Neuronal stem cell (in vitro differentiated cells): Measurements from ENCODE around the gene TMEM63C.

ENCODE experiments used
- DNase-seq: peaks from one replicate; pipeline ENCODE4 v3.0.0-alpha.2; 2013; ENCODE audit warnings: low spot score
- H2AFZ ChIP-seq: one replicate; pipeline ENCODE4 v1.6.1; 2013; ENCODE audit warnings: mild to moderate bottlenecking, low read length, inconsistent platforms
- H2AK5ac ChIP-seq: 2 replicates; pipeline ENCODE4 v1.6.1; 2013; ENCODE audit warnings: low read depth, mild to moderate bottlenecking, inconsistent platforms, low read length, moderate library complexity, mixed read lengths
- H2BK120ac ChIP-seq: 2 replicates; pipeline ENCODE4 v1.6.1; 2013; ENCODE audit warnings: low read depth, mild to moderate bottlenecking, inconsistent platforms, low read length, moderate library complexity, mixed read lengths
- H2BK12ac ChIP-seq: one replicate; pipeline ENCODE4 v1.6.1; 2013; ENCODE audit warnings: low read length, inconsistent platforms
- H2BK15ac ChIP-seq: 2 replicates; pipeline ENCODE4 v1.6.1; 2013; ENCODE audit warnings: mild to moderate bottlenecking, low read length, inconsistent platforms, mixed read lengths
- H2BK5ac ChIP-seq: one replicate; pipeline ENCODE4 v1.6.1; 2013; ENCODE audit warnings: inconsistent platforms, mild to moderate bottlenecking, low read length, moderate library complexity
- H3K14ac ChIP-seq: one replicate; pipeline ENCODE4 v1.6.1; 2013; ENCODE audit warnings: low read length, inconsistent platforms
- H3K18ac ChIP-seq: 2 replicates; pipeline ENCODE4 v1.6.1; 2013; ENCODE audit warnings: low read length, inconsistent platforms
- H3K23ac ChIP-seq: 2 replicates; pipeline ENCODE4 v1.6.1; 2013; ENCODE audit warnings: low read depth, mild to moderate bottlenecking, mixed read lengths, low read length, inconsistent platforms; ENCODE audit not compliant: poor library complexity
- H3K27ac ChIP-seq: replicated peaks from 3 replicates; pipeline ENCODE4 v1.5.1; 2013; ENCODE audit warnings: low read length, inconsistent platforms
- H3K27me3 ChIP-seq, 3 experiments: 2 replicates each; pipeline ENCODE4 v1.6.1; 2013; ENCODE audit warnings: low read length in 3 of 3, mild to moderate bottlenecking in 2 of 3, inconsistent platforms in 1 of 3, low read depth in 1 of 3, mixed read lengths in 1 of 3, moderate library complexity in 1 of 3; ENCODE audit not compliant: control insufficient read depth in 3 of 3, insufficient read depth in 3 of 3
- H3K36me3 ChIP-seq, 2 donors: replicated peaks in 1 of 2; 2 replicates each; pipeline ENCODE4 v1.6.1; 2013; ENCODE audit warnings: low read length in 2 of 2; ENCODE audit not compliant: control insufficient read depth in 2 of 2, insufficient read depth in 2 of 2
- H3K4ac ChIP-seq: 2 replicates; pipeline ENCODE4 v1.6.1; 2013; ENCODE audit warnings: inconsistent platforms, mild to moderate bottlenecking, low read length, moderate library complexity
- H3K4me1 ChIP-seq, 2 donors: 1 replicate in 1 of 2; 2 replicates in 1 of 2; pipeline ENCODE4 v1.6.1; 2013; ENCODE audit warnings: low read length in 2 of 2, low read depth in 1 of 2; ENCODE audit not compliant: control insufficient read depth in 2 of 2, insufficient read depth in 1 of 2
- H3K4me2 ChIP-seq: one replicate; pipeline ENCODE4 v1.6.1; 2013; ENCODE audit warnings: mild to moderate bottlenecking, low read length, inconsistent platforms; ENCODE audit not compliant: insufficient read depth, poor library complexity, severe bottlenecking
- H3K4me3 ChIP-seq, 2 donors: 2 replicates each; pipeline ENCODE4 v1.5.1; 2013; ENCODE audit warnings: low read length in 2 of 2, mild to moderate bottlenecking in 2 of 2, inconsistent platforms in 1 of 2, moderate library complexity in 1 of 2
- H3K79me1 ChIP-seq: one replicate; pipeline ENCODE4 v1.6.1; 2013; ENCODE audit warnings: low read depth, mild to moderate bottlenecking, inconsistent platforms, low read length, moderate library complexity
- H3K9ac ChIP-seq: one replicate; pipeline ENCODE4 v1.6.1; 2013; ENCODE audit warnings: mild to moderate bottlenecking, low read depth, low read length, inconsistent platforms; ENCODE audit not compliant: poor library complexity
- H3K9me3 ChIP-seq, 2 donors: replicated peaks in 1 of 2; 2 replicates each; pipeline versions ENCODE3 to v1.6.1; 2013; ENCODE audit warnings: low read length in 2 of 2, mild to moderate bottlenecking in 2 of 2, inconsistent platforms in 1 of 2, low read depth in 1 of 2, mixed read lengths in 1 of 2, moderate library complexity in 1 of 2; ENCODE audit not compliant: control insufficient read depth in 2 of 2, insufficient read depth in 1 of 2
- H4K8ac ChIP-seq: one replicate; pipeline ENCODE4 v1.6.1; 2013; ENCODE audit warnings: low read depth, mild to moderate bottlenecking, inconsistent platforms, low read length, moderate library complexity
- H4K91ac ChIP-seq: one replicate; pipeline ENCODE4 v1.6.1; 2013; ENCODE audit warnings: low read length, low read depth, mild to moderate bottlenecking, inconsistent platforms; ENCODE audit not compliant: poor library complexity
- WGBS, 2 donors: extraction: QIAGEN DNeasy Blood & Tissue Kit; methylation state at CpG; one replicate each; pipeline ENCODE4 v1.1.7; 2013; ENCODE audit warnings: missing lambda C conversion rate in 2 of 2, mixed read lengths in 1 of 2; ENCODE audit not compliant: insufficient read length in 2 of 2, insufficient replicate concordance in 1 of 2; ENCODE audit errors: extremely low coverage in 2 of 2; 5-methylcytosine and 5-hydroxymethylcytosine counted together

Gene TMEM63C

DNA sequence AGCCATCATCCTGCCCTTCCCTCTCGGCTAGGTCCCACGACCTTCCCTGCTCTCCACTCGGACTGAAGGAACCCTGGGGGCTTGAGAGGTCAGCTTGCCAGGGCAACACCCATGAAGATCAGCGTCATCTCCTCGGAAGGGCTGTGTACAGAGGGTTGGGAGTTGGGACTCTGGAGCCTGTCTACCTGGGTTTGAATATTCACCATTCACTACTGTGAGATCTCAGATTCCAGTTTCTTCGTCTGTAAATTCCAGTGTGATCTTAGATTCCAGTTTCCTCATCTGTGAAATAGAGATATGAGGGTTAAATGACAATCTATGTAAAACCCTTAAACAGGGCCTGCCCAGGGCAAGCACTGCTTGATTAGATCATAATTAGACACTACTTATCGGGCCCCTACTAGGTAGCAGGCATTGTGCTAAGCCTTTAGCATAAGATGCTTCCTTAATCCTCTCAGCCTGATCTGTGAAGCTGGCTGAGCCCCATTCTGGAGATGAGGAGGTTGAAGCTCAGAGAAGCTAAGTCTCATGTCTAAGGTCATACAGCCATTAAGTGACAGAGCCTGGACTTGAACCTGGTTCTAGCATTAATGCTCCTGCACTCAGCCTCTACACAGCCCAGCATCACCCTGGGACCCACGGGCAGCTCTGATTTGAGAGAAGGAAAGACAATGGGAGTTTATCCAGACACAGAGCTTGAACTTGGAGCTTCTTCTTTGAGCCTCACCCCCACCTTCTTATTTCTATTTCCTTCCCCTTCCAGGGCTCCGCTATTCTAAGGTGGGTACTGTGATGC is 39.4 kb upstream of the TMEM63C start:
- Histone ChIP-seq H3K9ac (peak overlapping the region; percentile 82), H2BK5ac (no peak overlapping the region), H3K4me2 (peak overlapping the region; percentile 92), H3K4me3 (peak overlapping the region; percentile 55 to 81), H3K4me1 (peaks cover 10 to 19% of the 10 kb centered on the region in 2 donors), H3K27me3 (peaks cover 8 to 54% (median 42%) of the 10 kb centered on the region in 3 experiments), H4K8ac (no peak overlapping the region), H3K36me3 (no peaks in the 10 kb centered on the region), H3K9me3 (no peaks in the 10 kb centered on the region), H3K18ac (peak overlapping the region; percentile 68), H2AK5ac (no peak overlapping the region), H3K4ac (no peak overlapping the region), H3K79me1 (no peaks in the 10 kb centered on the region), H2BK120ac (no peak overlapping the region), H2BK12ac (no peak overlapping the region), H2AFZ (peak overlapping the region; percentile 97), H3K23ac (peak overlapping the region; percentile 35), H4K91ac (no peak overlapping the region), H3K27ac (no peak overlapping the region), H2BK15ac (no peak overlapping the region), H3K14ac (no peak overlapping the region)
- DNase-seq: no peak
- no CpG with 5 or more reads among the region's 9 CpGs for WGBS, 2 donors

DNA sequence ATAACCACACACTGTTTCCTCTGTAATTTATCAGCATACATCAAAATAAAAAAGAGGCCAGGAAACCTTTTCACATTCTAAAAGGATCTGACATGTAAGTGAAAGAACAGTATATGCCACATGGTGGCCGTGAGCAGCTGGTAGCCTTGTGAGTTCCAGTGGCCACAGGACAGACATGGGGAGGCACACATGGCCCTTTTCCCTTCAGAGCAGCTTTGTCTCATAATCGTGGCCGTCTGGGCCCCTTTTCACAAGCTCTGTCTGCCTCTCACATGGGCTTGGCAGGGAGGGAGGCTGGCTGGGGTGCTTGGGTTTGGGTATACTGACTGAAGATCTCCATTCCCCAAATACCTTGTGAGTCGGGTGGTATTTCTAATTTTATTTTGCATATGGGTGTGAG is 38.5 kb upstream of the TMEM63C start:
- H3K4ac ChIP-seq: no peak overlapping the region
- no peak overlapping the region for H2BK5ac ChIP-seq
- no peak overlapping the region for H4K8ac ChIP-seq
- no peaks in the 10 kb centered on the region for H3K79me1 ChIP-seq
- no peak overlapping the region for H3K14ac ChIP-seq
- H3K9ac ChIP-seq: no peak overlapping the region
- no peak overlapping the region for H2AFZ ChIP-seq
- no peaks in the 10 kb centered on the region for H3K9me3 ChIP-seq
- H3K23ac ChIP-seq: no peak overlapping the region
- no peak overlapping the region for H2AK5ac ChIP-seq
- DNase-seq: no peak
- no peak overlapping the region for H3K18ac ChIP-seq
- peaks cover 10 to 19% of the 10 kb centered on the region in 2 donors for H3K4me1 ChIP-seq
- no peak overlapping the region for H3K4me2 ChIP-seq
- no peak overlapping the region for H2BK120ac ChIP-seq
- WGBS, 2 donors: no CpG with 5 or more reads among the region's 4 CpGs
- H2BK15ac ChIP-seq: no peak overlapping the region
- no peak overlapping the region for H4K91ac ChIP-seq
- H3K27me3 ChIP-seq: peaks cover 8 to 52% (median 42%) of the 10 kb centered on the region in 3 experiments
- H3K4me3 ChIP-seq: no peak overlapping the region
- H3K36me3 ChIP-seq: no peaks in the 10 kb centered on the region
- no peak overlapping the region for H2BK12ac ChIP-seq
- no peak overlapping the region for H3K27ac ChIP-seq

DNA sequence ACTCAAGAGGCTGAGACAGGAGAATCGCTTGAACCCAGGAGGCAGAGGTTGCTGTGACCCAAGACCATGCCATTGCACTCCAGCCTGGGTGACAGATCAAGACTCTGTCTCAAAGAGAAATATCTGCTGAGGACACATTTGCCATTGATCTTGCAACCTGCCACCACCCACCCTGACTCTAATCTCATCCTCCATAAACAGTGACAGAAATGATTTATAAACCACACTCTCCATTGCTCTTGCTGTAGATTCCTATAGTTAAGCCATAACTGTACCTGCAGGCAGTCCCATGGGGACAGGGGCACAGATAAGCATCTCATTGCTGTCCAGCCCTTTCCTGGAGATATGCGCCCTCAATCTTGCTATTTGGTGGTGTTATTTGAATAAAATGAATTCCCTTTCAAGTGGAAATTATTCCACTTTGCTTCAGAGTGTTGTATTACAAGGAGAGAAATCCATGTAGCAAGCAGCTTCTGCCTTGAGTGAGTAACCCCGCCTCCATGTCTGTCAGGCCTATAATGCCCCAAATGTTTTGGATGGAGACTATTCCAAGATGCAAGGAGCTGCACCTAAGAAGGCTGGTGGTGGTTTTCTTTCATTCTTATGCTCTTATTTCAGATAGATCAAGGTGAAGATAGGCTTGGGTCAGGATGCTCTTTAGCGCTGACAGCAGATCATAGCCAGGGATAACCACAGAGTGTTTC is 37.0 kb upstream of the TMEM63C start:
- no peak overlapping the region for H2BK15ac ChIP-seq
- H3K27ac ChIP-seq: no peak overlapping the region
- no peak for DNase-seq
- no peak overlapping the region for H3K18ac ChIP-seq
- no peak overlapping the region for H3K23ac ChIP-seq
- H2BK5ac ChIP-seq: no peak overlapping the region
- H4K91ac ChIP-seq: no peak overlapping the region
- no peaks in the 10 kb centered on the region for H3K9me3 ChIP-seq
- H2BK12ac ChIP-seq: no peak overlapping the region
- no peak overlapping the region for H3K9ac ChIP-seq
- no peak overlapping the region for H3K4me2 ChIP-seq
- WGBS, 2 donors: no CpG with 5 or more reads among the region's 4 CpGs
- no peak overlapping the region for H2AFZ ChIP-seq
- peaks cover 8 to 15% of the 10 kb centered on the region in 2 donors for H3K4me1 ChIP-seq
- no peak overlapping the region for H2AK5ac ChIP-seq
- H2BK120ac ChIP-seq: no peak overlapping the region
- H4K8ac ChIP-seq: no peak overlapping the region
- H3K36me3 ChIP-seq: no peaks in the 10 kb centered on the region
- no peak overlapping the region for H3K14ac ChIP-seq
- H3K27me3 ChIP-seq: peaks cover 8 to 46% (median 42%) of the 10 kb centered on the region in 3 experiments
- H3K4ac ChIP-seq: no peak overlapping the region
- H3K4me3 ChIP-seq: no peak overlapping the region
- H3K79me1 ChIP-seq: no peaks in the 10 kb centered on the region
